KOPT-K1 (cell line): ENCODE results near the gene PIM3.

Source experiments
- H3K27ac ChIP-seq: fragments of 200-600 bp; sonication (generic); 2 replicates; pipeline ENCODE4 v1.5.1; 2016; ENCODE audit warnings: antibody characterized with exemption, mild to moderate bottlenecking, low read depth, low read length; ENCODE audit not compliant: poor library complexity, severe bottlenecking
- H3K36me3 ChIP-seq: fragments of 200-600 bp; sonication (generic); 2 replicates; pipeline ENCODE4 v1.5.1; 2017; ENCODE audit warnings: antibody characterized with exemption, mild to moderate bottlenecking, low read length, moderate library complexity; ENCODE audit not compliant: insufficient read depth
- H3K9me3 ChIP-seq: fragments of 200-600 bp; sonication (generic); 2 replicates; pipeline ENCODE4 v1.5.1; 2017; ENCODE audit warnings: antibody characterized with exemption, low read length, mild to moderate bottlenecking; ENCODE audit not compliant: insufficient read depth, poor library complexity, severe bottlenecking

PIM3 gene

GRCh38 chr22:50000587-50001387, 40.2 kb downstream of the PIM3 start:
- Histone ChIP-seq H3K27ac (no peak overlapping the region), H3K9me3 (no peaks in the 10 kb centered on the region), H3K36me3 (no peaks in the 10 kb centered on the region)

- H3K27ac ChIP-seq = no peak overlapping the region
- H3K9me3 ChIP-seq = no peaks in the 10 kb centered on the region
- no peaks in the 10 kb centered on the region for H3K36me3 ChIP-seq
Measured at GRCh38 chr22:50001388-50002231, 41.0 kb downstream of the PIM3 start.

- no peak overlapping the region for H3K27ac ChIP-seq
- no peaks in the 10 kb centered on the region for H3K9me3 ChIP-seq
- no peaks in the 10 kb centered on the region for H3K36me3 ChIP-seq
Measured at GRCh38 chr22:50002791-50003190, 42.2 kb downstream of the PIM3 start.

GRCh38 chr22:50004918-50005317, 44.3 kb downstream of the PIM3 start:
- no peaks in the 10 kb centered on the region for H3K36me3 ChIP-seq
- no peaks in the 10 kb centered on the region for H3K9me3 ChIP-seq

GRCh38 chr22:50007057-50007511, 46.5 kb downstream of the PIM3 start:
- Histone ChIP-seq H3K9me3 (no peaks in the 10 kb centered on the region), H3K36me3 (no peaks in the 10 kb centered on the region), H3K27ac (no peak overlapping the region)

More at GRCh38 chr22:50004918-50005317, 44.3 kb downstream of the PIM3 start:
- no peak overlapping the region for H3K27ac ChIP-seq

- Histone ChIP-seq H3K9me3 (no peaks in the 10 kb centered on the region), H3K27ac (no peak overlapping the region), H3K36me3 (no peaks in the 10 kb centered on the region)
Measured at GRCh38 chr22:50008151-50009040, 47.8 kb downstream of the PIM3 start.

GRCh38 chr22:50009251-50009650, 48.7 kb downstream of the PIM3 start:
- Histone ChIP-seq H3K36me3 (no peaks in the 10 kb centered on the region), H3K9me3 (no peaks in the 10 kb centered on the region), H3K27ac (no peak overlapping the region)

- Histone ChIP-seq H3K9me3 (no peaks in the 10 kb centered on the region), H3K27ac (no peak overlapping the region), H3K36me3 (no peaks in the 10 kb centered on the region)
Measured at GRCh38 chr22:50009765-50010675, 49.4 kb downstream of the PIM3 start.

GRCh38 chr22:50010676-50011446, 50.3 kb downstream of the PIM3 start:
- no peak overlapping the region for H3K27ac ChIP-seq
- no peaks in the 10 kb centered on the region for H3K36me3 ChIP-seq
- H3K9me3 ChIP-seq = no peaks in the 10 kb centered on the region

GRCh38 chr22:50011447-50012210, 51.1 kb downstream of the PIM3 start:
- no peaks in the 10 kb centered on the region for H3K9me3 ChIP-seq
- no peak overlapping the region for H3K27ac ChIP-seq
- H3K36me3 ChIP-seq = no peaks in the 10 kb centered on the region

- Histone ChIP-seq H3K9me3 (no peaks in the 10 kb centered on the region), H3K27ac (no peak within 1 kb of the TSS), H3K36me3 (no peaks in the 10 kb centered on the region)
Measured at GRCh38 chr22:50012211-50013181, 51.9 kb downstream of the PIM3 start, which contains the start of gene IL17REL. Gene IL17REL, minus strand, starts transcription at chr22:50012765. Its CDS starts 119 bp downstream, at chr22:50012646.
